ENCODE measurements around the gene ANAPC13. TPM values are rescaled to one million over a fixed set of nuclear protein-coding genes. Genes with fewer than 3 reads are reported as not detected.

The ANAPC13 gene
- polyA plus RNA-seq, 2 donors, result 15.7 to 33.0 TPM

DNA sequence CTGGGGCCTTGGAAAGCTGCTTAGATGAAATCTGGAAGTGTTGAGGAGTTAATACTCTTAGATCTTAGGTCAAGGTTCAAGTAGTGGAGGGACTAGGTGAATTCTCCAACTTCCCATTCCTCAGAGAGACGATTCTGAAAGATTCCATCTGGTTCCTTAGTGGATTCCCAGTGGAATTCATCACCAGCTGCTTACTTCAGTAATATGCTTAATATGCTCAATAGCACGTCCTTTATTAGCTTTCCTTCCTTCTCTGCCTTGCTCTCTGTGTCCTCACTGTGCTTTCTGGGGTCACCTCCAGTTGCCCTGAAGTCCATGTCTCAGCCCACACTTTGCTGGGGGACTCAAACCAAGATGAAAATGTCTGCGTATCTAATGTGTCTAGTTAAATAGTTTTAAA is 31.1 kb upstream of the ANAPC13 start:
- no peaks in the 10 kb centered on the region for H3K27me3 ChIP-seq (ENCODE audit: control insufficient read depth in 1 of 2, insufficient read depth in 2 of 2, low read length in 2 of 2)
- H3K4me1 ChIP-seq (ENCODE audit: control insufficient read depth in 2 of 2, insufficient read depth in 2 of 2, low read length in 1 of 2), result no peaks in the 10 kb centered on the region
- 72 to 73% methylated on average over 3 of the region's 3 CpGs for WGBS, 2 donors
- no peak overlapping the region for H3K4me3 ChIP-seq (ENCODE audit: low read depth in 1 of 2, low read length in 2 of 2)
- no peaks in the 10 kb centered on the region for H3K36me3 ChIP-seq (ENCODE audit: control insufficient read depth in 2 of 2, insufficient read depth in 2 of 2, low read length in 1 of 2)
- H3K9me3 ChIP-seq (ENCODE audit: control insufficient read depth in 2 of 2, insufficient read depth in 1 of 2, low read depth in 1 of 2, low read length in 1 of 2), result no peaks in the 10 kb centered on the region
- H3K27ac ChIP-seq (ENCODE audit: low read depth in 2 of 2, low read length in 1 of 2), result no peak overlapping the region

DNA sequence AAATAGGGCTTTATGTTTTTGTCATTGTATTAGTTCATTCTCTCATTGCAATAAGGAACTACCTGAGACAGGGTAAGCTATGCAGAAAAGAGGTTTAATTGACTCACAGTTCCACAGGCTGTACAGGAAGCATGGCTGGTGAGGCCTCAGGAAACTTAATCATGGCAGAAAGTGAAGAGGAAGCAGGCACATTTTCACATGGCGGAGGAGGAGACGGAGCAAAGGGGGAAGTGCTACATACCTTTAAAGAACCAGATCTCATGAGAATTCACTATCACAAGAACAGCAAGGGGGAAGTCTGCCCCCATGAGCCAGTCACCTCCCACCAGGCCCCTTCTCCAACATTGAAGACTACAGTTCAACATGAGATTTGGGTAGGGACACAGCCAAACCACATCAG is 25.7 kb upstream of the ANAPC13 start:
- Histone ChIP-seq H3K4me1 (ENCODE audit: control insufficient read depth in 2 of 2, insufficient read depth in 2 of 2, low read length in 1 of 2) (no peaks in the 10 kb centered on the region), H3K27me3 (ENCODE audit: control insufficient read depth in 1 of 2, insufficient read depth in 2 of 2, low read length in 2 of 2) (no peaks in the 10 kb centered on the region), H3K4me3 (ENCODE audit: low read depth in 1 of 2, low read length in 2 of 2) (no peak overlapping the region), H3K36me3 (ENCODE audit: control insufficient read depth in 2 of 2, insufficient read depth in 2 of 2, low read length in 1 of 2) (peaks cover 0 to 3% of the 10 kb centered on the region in 2 donors), H3K27ac (ENCODE audit: low read depth in 2 of 2, low read length in 1 of 2) (no peak overlapping the region), H3K9me3 (ENCODE audit: control insufficient read depth in 2 of 2, insufficient read depth in 1 of 2, low read depth in 1 of 2, low read length in 1 of 2) (no peaks in the 10 kb centered on the region)
- 93% methylated on average over 2 of the region's 2 CpGs for WGBS, 2 donors

- Histone ChIP-seq H3K27ac (ENCODE audit: low read depth in 2 of 2, low read length in 1 of 2) (no peak overlapping the region), H3K27me3 (ENCODE audit: control insufficient read depth in 1 of 2, insufficient read depth in 2 of 2, low read length in 2 of 2) (no peaks in the 10 kb centered on the region), H3K9me3 (ENCODE audit: control insufficient read depth in 2 of 2, insufficient read depth in 1 of 2, low read depth in 1 of 2, low read length in 1 of 2) (peaks cover 0 to 2% of the 10 kb centered on the region in 2 donors), H3K36me3 (ENCODE audit: control insufficient read depth in 2 of 2, insufficient read depth in 2 of 2, low read length in 1 of 2) (peaks cover 0 to 6% of the 10 kb centered on the region in 2 donors), H3K4me1 (ENCODE audit: control insufficient read depth in 2 of 2, insufficient read depth in 2 of 2, low read length in 1 of 2) (no peaks in the 10 kb centered on the region), H3K4me3 (ENCODE audit: low read depth in 1 of 2, low read length in 2 of 2) (no peak overlapping the region)
- 63 to 81% methylated on average over 3 of the region's 3 CpGs for WGBS, 2 donors
Observed at GRCh38 chr3:134505485-134505884, 19.7 kb upstream of the ANAPC13 start.

- Histone ChIP-seq H3K4me3 (ENCODE audit: low read depth in 1 of 2, low read length in 2 of 2) (no peak overlapping the region), H3K9me3 (ENCODE audit: control insufficient read depth in 2 of 2, insufficient read depth in 1 of 2, low read depth in 1 of 2, low read length in 1 of 2) (peaks cover 0 to 2% of the 10 kb centered on the region in 2 donors), H3K27me3 (ENCODE audit: control insufficient read depth in 1 of 2, insufficient read depth in 2 of 2, low read length in 2 of 2) (no peaks in the 10 kb centered on the region), H3K4me1 (ENCODE audit: control insufficient read depth in 2 of 2, insufficient read depth in 2 of 2, low read length in 1 of 2) (no peaks in the 10 kb centered on the region), H3K36me3 (ENCODE audit: control insufficient read depth in 2 of 2, insufficient read depth in 2 of 2, low read length in 1 of 2) (peaks cover 0 to 5% of the 10 kb centered on the region in 2 donors), H3K27ac (ENCODE audit: low read depth in 2 of 2, low read length in 1 of 2) (no peak overlapping the region)
- WGBS, 2 donors, result 76 to 86% methylated on average over 3 of the region's 3 CpGs
Observed at GRCh38 chr3:134504132-134504531, 18.3 kb upstream of the ANAPC13 start.

- Histone ChIP-seq H3K9me3 (ENCODE audit: control insufficient read depth in 2 of 2, insufficient read depth in 1 of 2, low read depth in 1 of 2, low read length in 1 of 2) (peaks cover 0 to 2% of the 10 kb centered on the region in 2 donors), H3K4me3 (ENCODE audit: low read depth in 1 of 2, low read length in 2 of 2) (no peak overlapping the region), H3K27me3 (ENCODE audit: control insufficient read depth in 1 of 2, insufficient read depth in 2 of 2, low read length in 2 of 2) (no peaks in the 10 kb centered on the region), H3K4me1 (ENCODE audit: control insufficient read depth in 2 of 2, insufficient read depth in 2 of 2, low read length in 1 of 2) (no peaks in the 10 kb centered on the region), H3K27ac (ENCODE audit: low read depth in 2 of 2, low read length in 1 of 2) (no peak overlapping the region), H3K36me3 (ENCODE audit: control insufficient read depth in 2 of 2, insufficient read depth in 2 of 2, low read length in 1 of 2) (peaks cover 0 to 3% of the 10 kb centered on the region in 2 donors)
- 97 to 98% methylated on average over 1 of the region's 1 CpG for WGBS, 2 donors
Observed at GRCh38 chr3:134503266-134503665, 17.5 kb upstream of the ANAPC13 start.

DNA sequence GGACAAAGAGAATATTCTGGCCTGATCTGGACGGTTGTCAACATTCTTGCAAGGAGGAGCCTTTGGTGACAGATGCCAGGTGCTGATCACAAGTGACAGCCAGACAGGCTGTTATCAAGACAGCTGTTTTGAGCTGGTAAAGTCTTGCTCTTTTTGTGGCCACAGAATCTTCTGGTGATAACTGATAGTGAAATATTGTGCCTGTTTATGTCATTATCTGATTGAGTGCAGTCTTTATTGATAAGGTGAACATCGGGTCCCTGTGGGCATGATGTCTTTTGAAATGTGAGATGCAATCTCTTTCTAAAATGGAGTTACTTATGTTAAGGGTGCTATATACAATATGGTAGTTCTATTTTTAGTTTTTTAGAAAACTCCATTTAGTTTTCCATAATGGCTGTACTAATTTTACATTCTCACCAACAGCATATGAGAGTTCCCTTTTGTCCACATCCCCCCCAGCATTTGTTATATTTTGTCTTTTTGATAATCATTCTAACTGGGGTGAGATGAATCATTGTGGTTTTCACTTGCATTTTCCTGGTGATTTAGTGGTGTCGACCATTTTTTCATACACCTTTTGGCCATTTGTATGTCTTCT is 10.8 kb upstream of the ANAPC13 start:
- H3K9me3 ChIP-seq (ENCODE audit: control insufficient read depth in 2 of 2, insufficient read depth in 1 of 2, low read depth in 1 of 2, low read length in 1 of 2), result no peaks in the 10 kb centered on the region
- 68 to 76% methylated on average over 3 of the region's 3 CpGs for WGBS, 2 donors
- no peaks in the 10 kb centered on the region for H3K4me1 ChIP-seq (ENCODE audit: control insufficient read depth in 2 of 2, insufficient read depth in 2 of 2, low read length in 1 of 2)
- H3K36me3 ChIP-seq (ENCODE audit: control insufficient read depth in 2 of 2, insufficient read depth in 2 of 2, low read length in 1 of 2), result peaks cover 2% of the 10 kb centered on the region in 2 donors
- H3K27ac ChIP-seq (ENCODE audit: low read depth in 2 of 2, low read length in 1 of 2), result no peak overlapping the region
- no peaks in the 10 kb centered on the region for H3K27me3 ChIP-seq (ENCODE audit: control insufficient read depth in 1 of 2, insufficient read depth in 2 of 2, low read length in 2 of 2)
- no peak overlapping the region for H3K4me3 ChIP-seq (ENCODE audit: low read depth in 1 of 2, low read length in 2 of 2)

- Histone ChIP-seq H3K9me3 (ENCODE audit: control insufficient read depth in 2 of 2, insufficient read depth in 1 of 2, low read depth in 1 of 2, low read length in 1 of 2) (no peaks in the 10 kb centered on the region), H3K27ac (ENCODE audit: low read depth in 2 of 2, low read length in 1 of 2) (no peak overlapping the region), H3K27me3 (ENCODE audit: control insufficient read depth in 1 of 2, insufficient read depth in 2 of 2, low read length in 2 of 2) (no peaks in the 10 kb centered on the region), H3K4me1 (ENCODE audit: control insufficient read depth in 2 of 2, insufficient read depth in 2 of 2, low read length in 1 of 2) (no peaks in the 10 kb centered on the region), H3K4me3 (ENCODE audit: low read depth in 1 of 2, low read length in 2 of 2) (no peak overlapping the region), H3K36me3 (ENCODE audit: control insufficient read depth in 2 of 2, insufficient read depth in 2 of 2, low read length in 1 of 2) (peaks cover 2% of the 10 kb centered on the region in 2 donors)
Observed at GRCh38 chr3:134495980-134496379, 10.2 kb upstream of the ANAPC13 start.

GRCh38 chr3:134494495-134494894 is 8.7 kb upstream of the ANAPC13 start:
- Histone ChIP-seq H3K27me3 (ENCODE audit: control insufficient read depth in 1 of 2, insufficient read depth in 2 of 2, low read length in 2 of 2) (no peaks in the 10 kb centered on the region), H3K9me3 (ENCODE audit: control insufficient read depth in 2 of 2, insufficient read depth in 1 of 2, low read depth in 1 of 2, low read length in 1 of 2) (no peaks in the 10 kb centered on the region), H3K4me1 (ENCODE audit: control insufficient read depth in 2 of 2, insufficient read depth in 2 of 2, low read length in 1 of 2) (no peaks in the 10 kb centered on the region), H3K36me3 (ENCODE audit: control insufficient read depth in 2 of 2, insufficient read depth in 2 of 2, low read length in 1 of 2) (peaks cover 2% of the 10 kb centered on the region in 2 donors), H3K4me3 (ENCODE audit: low read depth in 1 of 2, low read length in 2 of 2) (no peak overlapping the region), H3K27ac (ENCODE audit: low read depth in 2 of 2, low read length in 1 of 2) (no peak overlapping the region)
- WGBS, 2 donors, result 71 to 85% methylated on average over 5 of the region's 5 CpGs

- 48 to 50% methylated on average over 5 of the region's 5 CpGs for WGBS, 2 donors
- Histone ChIP-seq H3K9me3 (ENCODE audit: control insufficient read depth in 2 of 2, insufficient read depth in 1 of 2, low read depth in 1 of 2, low read length in 1 of 2) (no peaks in the 10 kb centered on the region), H3K27me3 (ENCODE audit: control insufficient read depth in 1 of 2, insufficient read depth in 2 of 2, low read length in 2 of 2) (no peaks in the 10 kb centered on the region), H3K36me3 (ENCODE audit: control insufficient read depth in 2 of 2, insufficient read depth in 2 of 2, low read length in 1 of 2) (no peaks in the 10 kb centered on the region), H3K4me1 (ENCODE audit: control insufficient read depth in 2 of 2, insufficient read depth in 2 of 2, low read length in 1 of 2) (no peaks in the 10 kb centered on the region), H3K27ac (ENCODE audit: low read depth in 2 of 2, low read length in 1 of 2) (no peak overlapping the region), H3K4me3 (ENCODE audit: low read depth in 1 of 2, low read length in 2 of 2) (no peak overlapping the region)
Observed at GRCh38 chr3:134487406-134487805, 1.6 kb upstream of the ANAPC13 start.

- peak overlapping the region; percentile 90 to 98 for H3K4me3 ChIP-seq (ENCODE audit: low read depth in 1 of 2, low read length in 2 of 2)
- no peaks in the 10 kb centered on the region for H3K36me3 ChIP-seq (ENCODE audit: control insufficient read depth in 2 of 2, insufficient read depth in 2 of 2, low read length in 1 of 2)
- peak overlapping the region; percentile 91 to 99 for H3K27ac ChIP-seq (ENCODE audit: low read depth in 2 of 2, low read length in 1 of 2)
- WGBS, 2 donors, result 0 to 1% methylated on average over 17 of the region's 17 CpGs
- H3K4me1 ChIP-seq (ENCODE audit: control insufficient read depth in 2 of 2, insufficient read depth in 2 of 2, low read length in 1 of 2), result no peaks in the 10 kb centered on the region
- no peaks in the 10 kb centered on the region for H3K9me3 ChIP-seq (ENCODE audit: control insufficient read depth in 2 of 2, insufficient read depth in 1 of 2, low read depth in 1 of 2, low read length in 1 of 2)
- H3K27me3 ChIP-seq (ENCODE audit: control insufficient read depth in 1 of 2, insufficient read depth in 2 of 2, low read length in 2 of 2), result no peaks in the 10 kb centered on the region
Observed at GRCh38 chr3:134486577-134487041, 824 bp upstream of the ANAPC13 start.
